Activated gamma-delta T cell treated with anti-CD3 and anti-CD28 coated beads, Interleukin-2, amount 50 U/mL, for 16 hours (primary cell): ENCODE results near the gene DMWD.

Source experiments
- DNase-seq: peaks from one replicate; pipeline ENCODE4 v3.0.0-alpha.2; 2020; ENCODE audit warnings: low read depth

The DMWD gene

GRCh38 chr19:45785097-45785496 is 7.5 kb downstream of the DMWD start:
- no peak for DNase-seq

- no peak for DNase-seq
Measured at GRCh38 chr19:45784096-45784495, 8.5 kb downstream of the DMWD start.

- DNase-seq: no peak
Measured at GRCh38 chr19:45782820-45783785, 9.5 kb downstream of the DMWD start.

GRCh38 chr19:45782162-45782691 is 10.4 kb downstream of the DMWD start, which contains the start of gene DMPK:
Gene DMPK (minus strand): TSS chr19:45782490. CDS start chr19:45782352, 138 bp downstream.
- DNase-seq: no peak

- no peak for DNase-seq
Measured at GRCh38 chr19:45781214-45782161, 11.2 kb downstream of the DMWD start.

GRCh38 chr19:45780448-45781213 is 12.0 kb downstream of the DMWD start:
- no peak for DNase-seq

- no peak for DNase-seq
Measured at GRCh38 chr19:45780146-45780447, 12.5 kb downstream of the DMWD start.

- DNase-seq: peak; percentile 65
Measured at GRCh38 chr19:45779231-45780145, 13.2 kb downstream of the DMWD start.

- no peak for DNase-seq
Measured at GRCh38 chr19:45778010-45778661, 14.5 kb downstream of the DMWD start.

GRCh38 chr19:45777395-45777961 is 15.2 kb downstream of the DMWD start:
- no peak for DNase-seq

- no peak for DNase-seq
Measured at GRCh38 chr19:45774765-45775164, 17.9 kb downstream of the DMWD start.

GRCh38 chr19:45773384-45773783 is 19.3 kb downstream of the DMWD start:
- DNase-seq: no peak

GRCh38 chr19:45772912-45773311 is 19.7 kb downstream of the DMWD start:
- DNase-seq: no peak

- DNase-seq: no peak
Measured at GRCh38 chr19:45772130-45772840, 20.4 kb downstream of the DMWD start.

GRCh38 chr19:45771311-45771933 is 21.2 kb downstream of the DMWD start:
- no peak for DNase-seq

- peak; percentile 88 for DNase-seq
Measured at GRCh38 chr19:45770192-45771101, 22.2 kb downstream of the DMWD start.

- no peak for DNase-seq
Measured at GRCh38 chr19:45769821-45770191, 22.8 kb downstream of the DMWD start.
